Measurements from ENCODE around the gene HDAC9.

HDAC9 gene

GRCh38 chr7:18895456-18895855 is 399.9 kb downstream of the HDAC9 start:
- H3K27ac ChIP-seq (ENCODE audit: low read depth, low read length) = no peak overlapping the region
- no peaks in the 10 kb centered on the region for H3F3A ChIP-seq (ENCODE audit: insufficient read depth)
- no peaks in the 10 kb centered on the region for H3K36me3 ChIP-seq (ENCODE audit: low read length)
- no peak overlapping the region for H3K9ac ChIP-seq (ENCODE audit: low read length)
- no peak overlapping the region for H3K4me2 ChIP-seq (ENCODE audit: low read depth, low read length, poor library complexity, severe bottlenecking)
- no peaks in the 10 kb centered on the region for H4K20me1 ChIP-seq (ENCODE audit: low read depth, low read length)
- no peaks in the 10 kb centered on the region for H3K9me3 ChIP-seq (ENCODE audit: insufficient read depth, low read length)
- no peaks in the 10 kb centered on the region for H3K79me2 ChIP-seq (ENCODE audit: insufficient read depth, low read length)
- TF ChIP-seq CTCF (IDR thresholded peaks at IDR 0.05; ENCODE audit: insufficient read depth, low read length, poor library complexity, severe bottlenecking) = no peak
- no peak for TF ChIP-seq EZH2phosphoT487 (conservative IDR thresholded peaks at IDR 0.05; ENCODE audit: low read length)
- no peaks in the 10 kb centered on the region for H3K27me3 ChIP-seq (ENCODE audit: low read length)
- no peak overlapping the region for H3K4me3 ChIP-seq (ENCODE audit: insufficient read depth, low read length, poor library complexity, severe bottlenecking)
- no peak overlapping the region for H2AFZ ChIP-seq (ENCODE audit: low read depth, low read length, severe bottlenecking)
- no peaks in the 10 kb centered on the region for H3K9me2 ChIP-seq (replicated peaks; ENCODE audit: insufficient read depth, low read length)

- H3K27ac ChIP-seq (ENCODE audit: low read depth, low read length) = no peak overlapping the region
- no peak overlapping the region for H3K4me2 ChIP-seq (ENCODE audit: low read depth, low read length, poor library complexity, severe bottlenecking)
- no peak overlapping the region for H2AFZ ChIP-seq (ENCODE audit: low read depth, low read length, severe bottlenecking)
These were observed 400.9 kb downstream of the HDAC9 start for GRCh38 chr7:18896343-18896975.

GRCh38 chr7:18900236-18900635 is 404.7 kb downstream of the HDAC9 start:
- H3K4me3 ChIP-seq (ENCODE audit: insufficient read depth, low read length, poor library complexity, severe bottlenecking) = no peak overlapping the region
- no peaks in the 10 kb centered on the region for H3K27me3 ChIP-seq (ENCODE audit: low read length)
- TF ChIP-seq CTCF (IDR thresholded peaks at IDR 0.05; ENCODE audit: insufficient read depth, low read length, poor library complexity, severe bottlenecking) = no peak
- TF ChIP-seq EZH2phosphoT487 (conservative IDR thresholded peaks at IDR 0.05; ENCODE audit: low read length) = no peak
- no peaks in the 10 kb centered on the region for H3K9me3 ChIP-seq (ENCODE audit: insufficient read depth, low read length)
- no peaks in the 10 kb centered on the region for H3K9me2 ChIP-seq (replicated peaks; ENCODE audit: insufficient read depth, low read length)
- no peak overlapping the region for H3K27ac ChIP-seq (ENCODE audit: low read depth, low read length)
- H3K36me3 ChIP-seq (ENCODE audit: low read length) = no peaks in the 10 kb centered on the region
- no peaks in the 10 kb centered on the region for H3K79me2 ChIP-seq (ENCODE audit: insufficient read depth, low read length)
- no peak overlapping the region for H3K9ac ChIP-seq (ENCODE audit: low read length)
- no peaks in the 10 kb centered on the region for H4K20me1 ChIP-seq (ENCODE audit: low read depth, low read length)
- H2AFZ ChIP-seq (ENCODE audit: low read depth, low read length, severe bottlenecking) = no peak overlapping the region
- H3K4me2 ChIP-seq (ENCODE audit: low read depth, low read length, poor library complexity, severe bottlenecking) = no peak overlapping the region
- no peaks in the 10 kb centered on the region for H3F3A ChIP-seq (ENCODE audit: insufficient read depth)

More at GRCh38 chr7:18896343-18896975, 400.9 kb downstream of the HDAC9 start:
- no peaks in the 10 kb centered on the region for H3K79me2 ChIP-seq (ENCODE audit: insufficient read depth, low read length)
- no peak overlapping the region for H3K9ac ChIP-seq (ENCODE audit: low read length)
- no peaks in the 10 kb centered on the region for H4K20me1 ChIP-seq (ENCODE audit: low read depth, low read length)
- H3K9me3 ChIP-seq (ENCODE audit: insufficient read depth, low read length) = no peaks in the 10 kb centered on the region
- no peak for TF ChIP-seq EZH2phosphoT487 (conservative IDR thresholded peaks at IDR 0.05; ENCODE audit: low read length)
- no peak for TF ChIP-seq CTCF (IDR thresholded peaks at IDR 0.05; ENCODE audit: insufficient read depth, low read length, poor library complexity, severe bottlenecking)
- H3F3A ChIP-seq (ENCODE audit: insufficient read depth) = no peaks in the 10 kb centered on the region
- H3K27me3 ChIP-seq (ENCODE audit: low read length) = no peaks in the 10 kb centered on the region
- H3K9me2 ChIP-seq (replicated peaks; ENCODE audit: insufficient read depth, low read length) = no peaks in the 10 kb centered on the region
- no peaks in the 10 kb centered on the region for H3K36me3 ChIP-seq (ENCODE audit: low read length)
- H3K4me3 ChIP-seq (ENCODE audit: insufficient read depth, low read length, poor library complexity, severe bottlenecking) = no peak overlapping the region
